NCI-H2107 treated with DMSO at 0.1 percent for 48 hours (cell line): Measurements from ENCODE around the gene OSBPL5.
"Not testable (repeated sequence)": the region's sequence is repeated elsewhere in the genome, so short reads cannot be mapped to it uniquely, and the experiment has no call there.

ENCODE experiments used
- DNase-seq: peaks from one replicate; lab custom pipeline; 2025; ENCODE audit not compliant: unreplicated experiment; lab: John Stamatoyannopoulos, UW

OSBPL5 gene

DNA sequence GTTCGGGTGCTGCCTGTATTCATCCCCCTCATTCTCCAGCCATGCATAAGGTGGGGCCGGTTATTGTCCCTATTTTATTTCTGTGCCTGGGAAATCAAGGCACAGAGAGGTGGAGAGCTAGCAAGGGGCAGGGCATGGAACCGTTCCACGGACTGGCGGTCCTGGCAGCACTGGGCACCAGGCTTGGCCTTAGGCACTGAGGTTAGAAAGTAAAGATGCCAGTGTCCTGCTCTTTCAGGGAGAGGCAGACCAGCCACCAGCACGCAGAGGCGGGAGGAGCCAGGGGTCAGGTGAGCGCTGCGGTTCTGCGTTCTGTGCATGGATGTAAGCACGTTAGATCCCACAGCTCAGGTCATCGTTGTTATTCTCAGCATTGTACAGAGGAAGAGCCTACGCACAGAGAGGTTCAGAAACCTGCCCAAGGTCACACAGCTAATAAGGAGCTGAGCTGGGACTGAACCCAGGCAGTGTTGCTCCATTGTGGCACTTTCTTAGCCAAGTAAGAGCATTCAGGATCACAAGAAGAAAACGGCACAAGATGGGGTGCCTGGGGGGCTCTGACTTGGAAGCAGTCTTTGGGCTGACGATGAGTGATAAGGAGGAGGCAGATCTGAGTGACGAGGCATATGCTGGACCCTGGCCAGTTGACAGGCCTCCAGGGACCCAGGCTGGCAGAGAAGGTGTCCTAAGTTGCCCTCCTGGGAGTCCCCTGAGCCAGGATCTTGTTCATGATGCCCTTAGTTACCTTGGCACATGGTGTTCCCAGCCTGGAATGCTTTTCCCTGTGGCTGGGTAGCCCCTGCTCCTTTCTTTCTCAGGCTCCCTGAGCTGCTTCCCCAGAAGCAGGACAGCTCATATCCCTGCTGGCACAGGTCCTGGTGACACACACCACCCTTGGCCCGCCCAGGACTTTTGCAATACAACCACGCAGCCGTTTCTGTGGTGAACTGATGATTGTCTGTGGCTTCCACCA is 41.1 kb downstream of the OSBPL5 start:
- DNase-seq, result no peak

DNA sequence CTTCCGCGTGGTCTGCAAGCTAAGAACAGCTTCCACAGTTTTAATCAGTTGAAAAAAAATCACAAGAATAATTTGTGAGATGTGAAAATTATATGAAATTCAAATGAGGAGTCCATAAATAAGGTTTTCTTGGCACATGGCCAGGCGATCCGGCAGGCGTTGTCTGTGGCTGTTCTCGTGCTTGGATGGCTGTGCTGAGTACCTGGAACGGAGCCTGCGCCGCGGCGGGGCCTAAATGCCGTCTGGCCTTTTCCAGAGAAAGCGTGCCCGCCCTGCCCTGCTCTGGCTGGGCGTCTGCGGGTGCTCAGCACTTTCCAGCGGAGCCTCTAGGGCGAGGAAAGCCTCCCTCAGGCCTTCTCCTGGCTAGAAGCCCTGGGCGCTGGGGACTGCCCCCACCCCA is 41.8 kb downstream of the OSBPL5 start:
- DNase-seq, result no peak

DNA sequence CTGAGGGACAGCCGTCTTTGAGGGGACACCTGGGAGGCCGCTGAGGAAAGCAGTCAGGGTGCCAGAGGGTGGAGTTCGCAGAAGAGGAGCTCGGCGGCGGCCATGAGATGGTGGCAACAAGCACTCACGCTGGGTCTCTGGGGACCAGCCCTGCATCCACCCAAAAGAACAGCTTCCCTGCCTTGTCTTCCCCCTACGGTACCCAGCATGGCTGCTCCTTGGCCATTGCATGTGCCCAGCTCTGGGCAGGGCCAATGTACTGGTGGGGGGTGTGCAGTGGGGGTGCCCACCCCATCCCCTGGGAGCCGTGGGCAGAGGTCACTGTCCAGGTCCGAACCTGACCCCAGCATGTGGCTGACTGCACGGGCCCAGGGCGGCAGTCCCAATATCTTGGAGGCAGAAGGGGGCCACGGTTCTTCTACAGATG is 42.3 kb downstream of the OSBPL5 start:
- DNase-seq, result no peak

DNA sequence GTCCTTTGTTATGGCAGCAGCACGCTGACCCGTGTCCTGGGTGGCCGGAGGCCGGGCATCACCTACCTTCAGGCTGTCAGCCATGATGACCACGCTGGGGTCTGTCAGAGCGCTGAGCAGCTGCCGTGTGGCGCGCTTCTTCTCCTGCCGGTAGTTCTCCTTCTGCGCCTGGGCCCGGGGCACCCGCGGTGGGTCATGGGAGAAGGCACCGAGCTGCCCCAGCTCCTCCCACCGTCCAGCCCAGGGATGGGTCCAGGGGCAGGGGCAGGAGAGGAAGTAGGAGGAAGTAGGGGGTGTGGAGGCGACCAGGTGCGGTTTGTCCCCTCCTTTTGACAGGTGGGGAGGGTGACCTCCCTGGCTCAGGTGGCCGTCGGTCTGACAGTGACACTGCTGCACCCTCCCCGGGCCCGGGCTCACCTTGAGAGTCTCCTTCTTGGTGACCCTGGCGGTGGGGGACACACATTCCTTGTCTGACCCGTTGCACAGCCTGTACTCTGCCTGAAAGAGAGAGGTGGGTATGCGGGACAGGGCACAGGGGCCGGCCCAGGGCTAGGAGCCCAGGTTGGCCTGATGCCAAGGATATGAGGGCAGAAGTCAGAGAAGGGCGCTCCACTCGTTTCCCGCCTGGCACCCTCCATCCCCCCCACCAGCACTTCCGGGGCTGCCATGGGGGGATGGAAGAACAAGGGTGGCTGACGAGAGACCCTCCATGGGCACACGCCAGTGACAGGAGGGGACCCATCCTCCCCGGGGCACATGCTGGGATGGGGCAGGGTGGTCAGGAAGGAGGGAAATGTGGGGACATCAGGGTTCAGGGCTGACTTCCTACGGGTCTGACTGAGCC is 43.0 kb downstream of the OSBPL5 start:
- no peak for DNase-seq

DNA sequence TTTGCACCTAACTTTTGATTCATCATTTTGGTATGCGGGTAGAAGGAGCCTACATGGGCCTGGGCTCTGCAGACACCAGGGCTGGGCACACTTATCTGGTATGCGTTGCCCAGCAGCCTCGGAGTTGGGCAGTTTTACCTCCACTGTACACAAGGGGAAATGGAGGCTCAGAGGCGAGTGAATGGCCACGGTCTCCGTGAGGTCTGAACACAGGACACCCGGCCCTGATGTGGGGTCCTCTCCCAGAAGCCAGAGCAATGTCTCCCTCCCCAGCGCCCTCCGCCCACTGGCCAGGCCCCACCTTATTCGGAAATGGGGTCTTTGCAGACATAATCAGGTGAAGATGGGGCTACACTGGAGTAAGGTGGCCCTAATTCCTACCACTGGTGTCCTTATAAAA is 43.7 kb downstream of the OSBPL5 start:
- no peak for DNase-seq

DNA sequence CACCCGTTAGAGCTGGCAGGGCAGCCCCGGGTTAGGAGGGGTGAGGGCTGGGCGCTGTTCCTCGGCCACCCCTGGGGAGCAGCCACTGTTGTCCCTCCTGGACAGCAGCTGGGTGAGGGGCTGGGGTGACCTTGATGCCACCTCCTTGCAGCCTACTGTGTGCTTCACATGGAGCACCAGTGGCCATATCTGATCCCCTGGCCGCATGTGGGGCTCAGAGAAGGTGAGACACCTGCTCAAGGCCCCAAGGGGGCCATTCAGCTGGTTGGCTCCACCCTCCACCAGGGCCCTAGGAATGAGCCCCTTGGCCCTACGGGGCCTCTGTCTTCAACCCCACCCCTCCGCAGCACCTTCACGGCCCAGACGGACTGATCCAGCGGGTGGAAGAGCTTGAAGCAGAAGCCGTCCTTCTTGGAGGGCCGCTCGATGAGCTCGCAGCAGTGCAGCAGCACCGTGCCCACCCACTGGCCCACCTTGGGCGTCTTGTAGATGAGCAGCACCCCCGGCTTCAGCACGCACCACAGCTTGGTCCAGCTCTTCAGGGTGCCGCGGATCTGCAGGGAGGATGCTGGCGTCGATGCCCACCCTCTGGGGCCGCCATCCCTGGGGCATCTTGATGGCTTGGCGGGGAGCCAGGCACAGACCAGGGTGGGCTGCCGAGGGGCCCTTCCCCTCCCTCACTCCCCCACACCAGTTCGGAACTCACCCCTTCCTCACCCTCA is 44.9 kb downstream of the OSBPL5 start:
- no peak for DNase-seq

DNA sequence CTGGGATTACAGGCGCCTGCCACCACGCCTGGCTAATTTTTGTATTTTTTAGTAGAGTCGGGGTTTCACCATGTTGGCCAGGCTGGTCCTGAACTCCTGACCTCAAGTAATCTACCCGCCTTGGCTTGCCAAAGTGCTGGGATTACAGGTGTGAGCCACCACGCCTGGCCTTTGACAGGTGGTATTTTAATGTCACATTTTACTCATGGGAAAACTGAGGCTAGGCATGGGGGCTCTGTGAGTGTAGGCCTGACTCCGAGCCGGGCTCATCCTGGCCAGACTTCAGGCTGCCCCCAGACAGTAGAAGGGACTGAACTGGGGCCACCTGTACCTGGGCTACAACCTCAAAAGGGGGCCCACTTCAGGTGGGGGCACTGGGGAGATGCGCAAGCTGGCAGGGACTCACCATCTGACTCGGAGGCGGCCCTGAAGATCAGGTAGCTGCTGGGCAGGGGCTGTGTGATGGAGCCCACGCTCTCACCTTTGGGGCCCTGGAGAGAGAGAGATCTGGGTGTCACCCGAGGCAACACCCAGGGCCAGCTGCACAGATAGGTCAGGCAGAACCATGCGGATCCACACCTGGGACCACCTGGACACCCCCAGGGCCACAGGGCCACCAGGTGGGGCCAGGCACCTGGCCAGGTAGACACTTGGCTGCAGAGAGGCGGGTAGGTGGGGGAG is 45.8 kb downstream of the OSBPL5 start:
- no peak for DNase-seq

DNA sequence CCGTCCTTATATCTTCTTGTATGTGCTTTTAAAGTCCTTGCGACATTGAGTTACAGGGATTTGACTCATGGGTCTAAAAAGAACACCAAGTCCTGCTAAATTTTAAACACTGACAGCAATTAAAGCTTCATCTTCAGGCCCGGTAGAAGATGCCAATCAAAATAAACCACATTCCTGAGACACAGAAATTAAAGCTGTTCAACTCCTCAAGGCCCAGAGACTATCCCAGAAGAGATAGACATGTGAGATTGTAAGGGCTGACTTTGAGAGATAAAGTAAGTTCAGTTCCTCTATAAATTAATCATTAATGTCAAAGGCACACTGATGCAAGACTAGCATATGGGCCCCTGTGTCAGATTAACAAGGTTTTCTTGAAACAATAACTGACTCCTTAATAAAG is 49.8 kb downstream of the OSBPL5 start:
- no peak for DNase-seq

DNA sequence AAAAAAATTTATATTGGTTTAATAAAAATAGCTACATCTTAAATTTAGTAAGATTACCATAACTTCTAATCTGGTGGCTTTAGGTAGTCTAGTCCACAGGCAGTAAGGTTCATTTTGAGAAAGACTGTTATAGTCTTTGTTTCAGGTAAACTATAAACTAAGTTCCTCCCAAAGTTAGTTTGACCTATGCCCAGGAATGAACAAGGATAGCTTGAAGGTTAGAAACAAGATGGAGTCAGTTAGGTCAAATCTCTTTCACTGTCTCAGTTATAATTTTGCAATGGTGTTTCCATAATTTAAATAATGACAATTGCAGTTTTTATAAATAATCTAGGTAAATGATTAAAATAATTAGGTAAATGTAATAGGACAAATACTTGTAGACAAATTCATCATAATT is 51.4 kb downstream of the OSBPL5 start:
- DNase-seq, result not testable (repeated sequence)

DNA sequence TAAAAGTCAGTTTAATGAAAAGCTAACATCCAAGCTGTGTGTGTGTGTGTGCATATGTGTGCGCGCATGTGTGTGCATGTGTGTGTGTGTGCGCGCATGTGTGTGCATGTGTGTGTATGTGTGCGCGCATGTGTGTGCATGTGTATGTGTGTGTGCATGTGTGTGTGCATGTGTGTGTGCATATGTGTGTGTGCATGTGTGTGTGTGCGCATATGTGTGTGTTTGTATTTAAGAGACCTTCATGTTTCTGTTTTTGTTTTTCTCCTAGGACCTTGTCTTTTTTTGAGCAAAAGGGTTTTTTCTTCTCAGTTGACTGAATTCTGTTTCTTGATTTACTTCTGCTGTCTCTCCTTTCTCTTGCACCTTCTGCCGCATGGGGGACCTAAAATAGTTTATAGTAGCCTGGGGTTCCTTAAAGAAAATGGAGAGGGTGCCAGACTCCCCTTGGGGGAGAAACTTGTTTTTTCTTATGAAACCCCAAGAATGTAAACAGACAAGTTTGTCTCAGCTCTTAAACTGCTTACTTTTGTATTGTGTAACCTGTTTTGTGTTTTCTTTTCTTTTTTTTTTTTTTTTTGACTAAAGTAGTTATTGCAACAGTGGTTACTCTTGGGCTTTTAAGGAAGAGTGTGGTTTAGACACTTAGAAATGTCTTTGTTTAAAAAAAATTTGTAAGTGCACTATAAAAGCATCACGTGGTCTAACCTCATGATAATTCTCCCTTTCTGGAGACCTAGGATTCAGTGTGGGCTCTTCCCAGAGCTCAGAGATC is 53.0 kb downstream of the OSBPL5 start:
- no peak for DNase-seq

DNA sequence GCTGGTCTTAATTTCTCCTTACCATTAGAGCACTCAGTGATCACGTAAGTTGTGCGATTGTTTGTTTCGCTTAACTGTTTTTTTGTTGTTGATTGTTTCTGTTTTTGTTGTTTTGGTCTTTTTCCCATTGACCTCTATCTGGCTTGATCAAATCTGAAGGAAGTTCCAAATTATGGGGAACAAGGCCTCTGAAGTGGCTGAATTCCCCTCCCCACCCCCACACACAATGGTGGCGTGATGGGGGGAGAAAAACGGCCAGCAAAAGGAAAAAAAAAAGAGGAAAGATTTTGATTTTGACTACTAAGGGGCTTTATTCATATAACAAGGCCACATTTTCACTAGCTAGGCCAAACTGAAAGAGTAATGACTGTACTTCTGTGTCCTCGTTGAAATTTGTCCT is 53.6 kb downstream of the OSBPL5 start:
- DNase-seq, result no peak

DNA sequence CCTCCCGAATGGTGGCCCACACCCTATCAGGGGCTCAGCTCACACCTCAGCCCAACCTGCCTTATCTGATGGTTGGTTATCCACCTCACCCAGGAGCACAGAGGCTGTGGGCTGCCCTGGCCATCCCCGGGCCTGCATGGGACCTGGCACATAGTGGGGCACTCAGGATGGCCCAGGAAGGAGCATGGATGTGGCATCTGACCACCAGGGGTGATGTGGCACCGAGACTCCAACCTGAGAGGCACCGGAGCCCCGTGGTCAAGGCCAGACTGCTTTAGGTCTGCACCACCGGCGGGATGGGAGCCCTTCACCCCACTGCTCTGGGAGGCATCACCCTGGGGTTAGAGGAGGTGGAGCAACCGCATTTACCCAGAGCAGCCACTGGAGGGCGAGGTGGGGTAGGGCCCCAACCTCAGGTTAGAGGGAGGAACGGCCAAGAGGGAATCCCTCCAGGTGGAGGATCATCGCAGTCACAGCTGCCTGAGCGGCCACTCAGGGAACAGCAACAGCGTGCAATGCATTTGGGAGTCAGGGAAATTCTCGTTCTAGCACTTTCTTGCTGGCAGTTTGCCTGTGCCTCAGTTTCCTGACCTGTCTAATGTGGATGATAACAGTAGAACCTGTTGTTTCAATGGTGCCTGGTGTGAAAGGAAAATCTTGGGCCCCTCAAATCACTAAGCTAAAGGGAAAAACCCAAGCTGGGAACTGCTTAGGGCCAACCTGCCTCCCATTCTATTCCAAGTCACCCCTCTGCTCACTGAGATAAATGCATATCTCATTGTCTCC is 55.0 kb downstream of the OSBPL5 start:
- no peak for DNase-seq

DNA sequence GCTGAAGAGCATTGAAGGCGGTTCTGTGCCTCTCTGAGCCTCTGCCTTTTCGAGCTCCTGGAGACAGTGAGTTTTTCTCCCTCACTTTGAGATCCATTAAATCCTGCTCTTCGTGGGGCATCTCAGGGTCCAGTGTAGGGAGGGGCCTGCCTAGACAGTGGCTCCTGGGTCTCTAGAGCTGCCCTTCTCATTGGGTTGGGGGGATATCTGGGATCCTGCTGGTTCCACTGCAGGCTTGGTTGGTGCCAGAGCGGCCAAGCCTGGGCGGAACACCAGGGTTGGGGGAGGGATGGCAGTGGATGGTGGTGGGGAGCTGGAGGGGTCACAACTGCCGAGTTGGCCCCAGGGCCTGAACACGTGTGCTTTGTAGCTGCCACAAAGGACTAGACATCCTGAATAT is 55.7 kb downstream of the OSBPL5 start:
- no peak for DNase-seq

DNA sequence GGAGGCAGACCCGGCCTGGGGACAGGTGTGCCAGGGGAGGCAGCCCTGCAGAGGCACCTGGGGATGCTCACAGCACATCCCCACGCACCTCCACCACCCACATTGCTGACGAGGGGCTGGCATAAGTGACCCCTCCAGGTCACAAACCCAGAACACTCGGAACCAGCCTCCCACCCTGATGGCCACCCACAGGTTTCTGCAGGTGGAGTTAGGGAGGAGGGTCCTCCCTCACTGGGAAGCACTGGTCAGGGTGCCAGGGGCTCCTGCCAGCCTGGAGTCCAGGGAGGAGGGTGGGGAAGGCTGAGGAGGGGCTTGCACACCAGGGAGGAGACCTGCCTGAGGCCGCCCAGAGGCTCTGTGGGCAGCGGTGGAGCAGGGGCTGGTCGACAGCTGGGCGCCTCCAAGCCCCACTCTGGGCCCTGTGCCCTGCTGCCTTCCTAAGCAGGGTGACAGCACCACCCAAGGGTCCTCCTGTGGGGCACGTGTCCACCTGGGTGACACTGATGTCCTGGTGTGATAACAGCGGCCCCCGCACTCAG is 56.9 kb downstream of the OSBPL5 start:
- DNase-seq, result no peak

DNA sequence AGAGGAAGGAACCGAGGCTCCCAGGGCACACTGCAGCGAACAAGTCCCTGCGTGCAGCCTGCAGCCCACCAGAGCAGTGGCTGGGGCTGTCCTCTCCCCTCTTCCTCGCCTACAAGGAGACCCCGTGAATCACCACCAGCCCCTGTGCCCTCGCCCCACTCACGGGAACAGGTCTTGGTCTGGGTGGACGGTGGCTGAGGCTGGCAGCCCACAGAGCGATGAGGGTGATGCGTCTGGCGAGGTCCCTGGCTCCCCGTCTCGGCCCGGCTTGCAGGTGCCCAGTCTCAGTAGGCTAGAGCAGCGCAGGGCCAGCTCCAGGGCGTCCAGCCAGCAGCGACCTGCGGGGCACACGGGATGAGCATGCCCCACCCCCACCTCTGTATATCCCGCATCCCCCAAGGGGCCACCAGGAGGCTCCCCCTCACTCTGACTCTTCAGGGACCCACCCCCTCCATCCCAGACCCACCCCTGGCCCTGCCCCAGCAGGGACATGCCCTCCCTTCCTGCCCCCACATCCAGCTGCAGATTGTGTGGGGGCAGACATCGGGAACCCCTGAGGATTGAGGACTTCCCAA is 57.4 kb downstream of the OSBPL5 start:
- no peak for DNase-seq

DNA sequence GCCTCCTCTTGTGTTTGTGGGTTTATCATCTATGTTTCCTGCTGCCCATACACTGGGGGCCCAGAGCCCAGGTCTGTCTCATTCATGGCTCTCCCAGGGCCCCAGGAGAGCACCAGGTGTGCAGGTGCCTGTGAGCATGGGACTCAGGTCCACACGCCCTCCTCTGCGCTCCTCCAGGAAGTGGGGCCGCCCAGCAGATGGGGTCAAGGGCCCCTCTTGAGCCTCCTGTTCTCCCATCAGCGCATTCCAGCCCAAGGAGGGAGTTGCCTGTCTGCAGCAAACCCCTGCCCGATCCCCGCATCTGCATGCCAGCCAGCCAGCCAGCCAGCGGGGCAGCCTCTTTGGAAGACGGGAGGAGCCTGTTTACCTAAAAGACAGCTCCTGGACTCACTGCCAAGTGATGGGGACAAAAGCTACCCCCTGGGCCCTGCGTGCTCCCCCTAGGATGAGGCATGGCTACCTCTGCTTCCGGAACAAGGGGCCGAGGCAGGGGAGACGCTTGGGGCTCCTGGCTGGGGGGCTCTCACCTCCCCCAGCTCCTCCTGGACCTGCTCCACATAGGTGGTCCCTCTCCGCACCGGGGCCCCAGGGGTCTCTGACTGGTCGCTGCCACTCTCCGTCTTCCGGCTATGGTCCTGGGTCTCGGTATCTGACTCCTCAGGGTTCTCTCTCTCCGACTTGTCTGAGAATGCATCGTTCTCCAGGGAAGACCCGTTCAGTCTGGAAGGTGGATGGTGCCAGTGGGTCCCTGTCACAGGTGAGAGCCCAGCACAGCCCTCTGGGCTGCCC is 58.2 kb downstream of the OSBPL5 start:
- no peak for DNase-seq

DNA sequence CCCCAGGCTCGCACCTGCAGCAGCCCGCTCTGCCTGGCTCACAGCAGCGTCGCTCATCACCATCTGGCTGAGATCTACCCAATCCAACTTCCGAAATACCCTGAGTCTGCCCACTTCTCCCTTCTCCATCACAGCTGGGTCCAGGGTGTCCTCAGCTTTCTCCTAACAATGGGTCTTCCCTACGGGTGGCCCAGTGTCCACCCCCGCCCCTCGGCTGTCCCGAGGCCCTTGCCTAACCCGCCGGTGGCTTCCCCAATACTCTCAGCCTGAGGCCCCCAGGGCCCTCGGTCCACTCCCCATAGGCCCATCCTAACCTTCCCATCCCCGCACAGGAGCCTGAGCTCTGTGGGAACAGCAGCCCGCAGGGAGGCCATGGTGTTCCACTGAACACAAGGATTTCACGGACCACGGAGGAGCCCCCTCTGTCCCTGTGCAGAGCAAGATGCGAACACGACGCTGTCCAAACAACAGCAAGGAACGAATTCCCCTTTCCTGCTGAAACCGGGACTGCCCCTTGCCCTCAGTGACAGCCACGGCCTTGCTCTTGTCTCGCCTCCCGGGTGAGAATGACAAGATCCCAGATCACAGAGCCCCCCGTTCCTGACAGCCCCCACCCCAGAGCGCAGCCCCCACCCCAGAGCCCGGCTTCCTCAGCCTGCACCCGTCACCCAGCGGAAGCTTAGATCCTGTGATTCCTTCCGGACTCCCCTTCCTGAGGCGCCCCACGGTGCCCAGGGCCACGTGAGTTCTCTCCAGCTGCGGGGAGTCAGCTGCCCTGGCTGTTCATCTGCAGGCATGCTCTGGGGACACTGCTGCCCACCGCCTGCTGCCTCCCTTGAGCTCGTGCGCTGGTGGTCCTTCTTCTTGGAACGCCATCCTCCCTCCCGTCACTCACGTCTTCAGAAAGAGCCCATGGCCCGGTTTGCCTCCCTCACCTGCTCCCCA is 59.0 kb downstream of the OSBPL5 start:
- no peak for DNase-seq
